ENCODE measurements around the gene SET.

- TF ChIP-seq CTCF (IDR thresholded peaks at IDR 0.05; ENCODE audit: insufficient read depth, low read length, poor library complexity, severe bottlenecking) (no peak), EZH2phosphoT487 (conservative IDR thresholded peaks at IDR 0.05; ENCODE audit: low read length) (no peak)
These were observed 23.7 kb downstream of the SET start for GRCh38 chr9:128712451-128713410.

All from SU-DHL-6 (cell line).